KMS-11 (cell line): ENCODE data around the gene COL6A2.
"Not testable (repeated sequence)": the region's sequence is repeated elsewhere in the genome, so short reads cannot be mapped to it uniquely, and the experiment has no call there.

Source experiments
- H2AFZ ChIP-seq: fragments of 200-600 bp; sonication (generic); 2 replicates; pipeline ENCODE4 v1.6.1; 2016; ENCODE audit warnings: antibody characterized with exemption, mixed run types, low read depth
- H3K27ac ChIP-seq: fragments of 200-600 bp; sonication (generic); 2 replicates; pipeline ENCODE4 v1.6.1; 2016; ENCODE audit warnings: mild to moderate bottlenecking, mixed run types
- H3K27me3 ChIP-seq: fragments of 200-600 bp; sonication (generic); 2 replicates; pipeline ENCODE4 v1.6.1; 2017; ENCODE audit warnings: mild to moderate bottlenecking, low read depth, mixed run types, moderate library complexity; ENCODE audit not compliant: insufficient read depth
- H3K36me3 ChIP-seq: fragments of 200-600 bp; sonication (generic); 2 replicates; pipeline ENCODE4 v1.6.1; 2017; ENCODE audit warnings: mild to moderate bottlenecking, mixed run types; ENCODE audit not compliant: insufficient read depth
- H3K4me1 ChIP-seq: fragments of 200-600 bp; sonication (generic); 2 replicates; pipeline ENCODE4 v1.6.1; 2016; ENCODE audit warnings: mild to moderate bottlenecking, low read depth, mixed run types; ENCODE audit not compliant: poor library complexity, severe bottlenecking
- H3K4me2 ChIP-seq: fragments of 200-600 bp; sonication (generic); 2 replicates; pipeline ENCODE4 v1.7.0; 2016; ENCODE audit warnings: mild to moderate bottlenecking, mixed run types
- H3K4me3 ChIP-seq: fragments of 200-600 bp; sonication (generic); IDR thresholded peaks from 2 replicates; pipeline ENCODE4 v1.6.1; 2017; ENCODE audit warnings: low read depth, low read length, mixed read lengths; ENCODE audit not compliant: insufficient read depth
- H3K79me2 ChIP-seq: fragments of 200-600 bp; sonication (generic); 2 replicates; pipeline ENCODE4 v1.6.1; 2016; ENCODE audit warnings: low read depth, mixed run types; ENCODE audit not compliant: insufficient read depth
- H3K9ac ChIP-seq: fragments of 200-600 bp; sonication (generic); 2 replicates; pipeline ENCODE4 v1.6.1; 2016; ENCODE audit warnings: mild to moderate bottlenecking, mixed run types
- H4K20me1 ChIP-seq: fragments of 200-600 bp; sonication (generic); 2 replicates; pipeline ENCODE4 v1.6.1; 2016; ENCODE audit warnings: mild to moderate bottlenecking, mixed run types; ENCODE audit not compliant: insufficient read depth
- CTCF ChIP-seq: fragments of 200-600 bp; sonication (generic); conservative IDR thresholded peaks from 2 replicates; pipeline ENCODE4 v1.6.1; 2017; ENCODE audit warnings: low read depth, mild to moderate bottlenecking, antibody characterized with exemption, low read length, moderate library complexity, mixed read lengths

COL6A2 gene

GRCh38 chr21:46082963-46083790 lies 14.7 kb upstream of the COL6A2 start:
- no peak overlapping the region for H3K4me2 ChIP-seq
- no peak overlapping the region for H3K4me3 ChIP-seq
- H3K79me2 ChIP-seq: no peaks in the 10 kb centered on the region
- no peaks in the 10 kb centered on the region for H3K36me3 ChIP-seq
- no peak overlapping the region for H3K27ac ChIP-seq
- TF ChIP-seq CTCF: no peak
- peaks cover 37% of the 10 kb centered on the region; the same call in 1 of the 2 replicates for H3K27me3 ChIP-seq
- H3K4me1 ChIP-seq: no peaks in the 10 kb centered on the region
- H2AFZ ChIP-seq: no peak overlapping the region
- H4K20me1 ChIP-seq: no peaks in the 10 kb centered on the region
- H3K9ac ChIP-seq: no peak overlapping the region

- TF ChIP-seq CTCF: no peak
- Histone ChIP-seq H4K20me1 (no peaks in the 10 kb centered on the region), H3K27ac (no peak overlapping the region), H2AFZ (no peak overlapping the region), H3K79me2 (no peaks in the 10 kb centered on the region), H3K27me3 (peaks cover 35% of the 10 kb centered on the region; the same call in 1 of the 2 replicates), H3K9ac (no peak overlapping the region), H3K4me2 (no peak overlapping the region), H3K4me3 (no peak overlapping the region), H3K36me3 (no peaks in the 10 kb centered on the region), H3K4me1 (no peaks in the 10 kb centered on the region)
Measured at GRCh38 chr21:46083791-46084561, 13.9 kb upstream of the COL6A2 start.

GRCh38 chr21:46084709-46085108 lies 13.2 kb upstream of the COL6A2 start:
- Histone ChIP-seq H3K27me3 (peaks cover 35% of the 10 kb centered on the region; the same call in 1 of the 2 replicates), H3K79me2 (no peaks in the 10 kb centered on the region), H3K4me2 (no peak overlapping the region), H3K36me3 (no peaks in the 10 kb centered on the region), H3K9ac (no peak overlapping the region), H2AFZ (no peak overlapping the region), H3K4me3 (no peak overlapping the region), H3K27ac (no peak overlapping the region), H3K4me1 (no peaks in the 10 kb centered on the region), H4K20me1 (no peaks in the 10 kb centered on the region)
- TF ChIP-seq CTCF: no peak

- H3K36me3 ChIP-seq, H3K4me1 ChIP-seq, H4K20me1 ChIP-seq, H3K79me2 ChIP-seq, H3K4me3 ChIP-seq, H3K4me2 ChIP-seq, H3K9ac ChIP-seq, H3K27ac ChIP-seq, H2AFZ ChIP-seq: not testable (repeated sequence)
- peaks cover 31% of the 10 kb centered on the region; the same call in 1 of the 2 replicates for H3K27me3 ChIP-seq
Measured at GRCh38 chr21:46085259-46085658, 12.7 kb upstream of the COL6A2 start.
